HCT116 (cell line): ENCODE data around the gene SLC25A19.

ENCODE experiments used
- EZH2 ChIP-seq: fragments of 200-600 bp; sonication (generic); IDR thresholded peaks from 2 replicates; pipeline ENCODE4 v1.6.1; 2017; ENCODE audit warnings: antibody characterized with exemption, mixed run types
- POLR2A ChIP-seq: IDR thresholded peaks from 2 replicates; pipeline ENCODE4 v1.7.0; 2011; ENCODE audit warnings: borderline replicate concordance; ENCODE audit not compliant: insufficient read depth, insufficient read length; ENCODE audit errors: extremely low read depth
- POLR2AphosphoS5 ChIP-seq: IDR thresholded peaks from 2 replicates; pipeline ENCODE4 v1.6.1; 2011; ENCODE audit warnings: mild to moderate bottlenecking, low read depth, low read length, moderate library complexity
- SIN3A ChIP-seq: IDR thresholded peaks from 2 replicates; pipeline ENCODE4 v1.6.1; 2012; ENCODE audit warnings: low read depth
- ZNF274 ChIP-seq: fragments of 200-500 bp; sonication (Bioruptor generic); IDR thresholded peaks from 2 replicates; pipeline ENCODE4 v1.6.1; 2014; ENCODE audit warnings: mild to moderate bottlenecking, low read depth, low read length, inconsistent platforms
- TF ChIP-seq, protein P1 (sequence below), 3 experiments: fragments of 200-600 bp in 1 of 3; sonication (generic) in 1 of 3; IDR thresholded peaks in 2 of 3; conservative IDR thresholded peaks in 1 of 3; 2 replicates each; pipeline ENCODE4 v1.5.1; 2012 to 2017; ENCODE audit warnings: low read depth in 2 of 3, low read length in 2 of 3, antibody characterized with exemption in 1 of 3, borderline replicate concordance in 1 of 3, control low read depth in 1 of 3, mild to moderate bottlenecking in 1 of 3, mixed read lengths in 1 of 3, mixed run types in 1 of 3, moderate library complexity in 1 of 3; ENCODE audit not compliant: insufficient read depth in 1 of 3
- TF ChIP-seq, protein P2 (sequence below): IDR thresholded peaks from 2 replicates; pipeline ENCODE4 v1.6.1; 2012
- TF ChIP-seq, protein P3 (sequence below): IDR thresholded peaks from 2 replicates; pipeline ENCODE4 v1.6.1; 2012

DNA sequence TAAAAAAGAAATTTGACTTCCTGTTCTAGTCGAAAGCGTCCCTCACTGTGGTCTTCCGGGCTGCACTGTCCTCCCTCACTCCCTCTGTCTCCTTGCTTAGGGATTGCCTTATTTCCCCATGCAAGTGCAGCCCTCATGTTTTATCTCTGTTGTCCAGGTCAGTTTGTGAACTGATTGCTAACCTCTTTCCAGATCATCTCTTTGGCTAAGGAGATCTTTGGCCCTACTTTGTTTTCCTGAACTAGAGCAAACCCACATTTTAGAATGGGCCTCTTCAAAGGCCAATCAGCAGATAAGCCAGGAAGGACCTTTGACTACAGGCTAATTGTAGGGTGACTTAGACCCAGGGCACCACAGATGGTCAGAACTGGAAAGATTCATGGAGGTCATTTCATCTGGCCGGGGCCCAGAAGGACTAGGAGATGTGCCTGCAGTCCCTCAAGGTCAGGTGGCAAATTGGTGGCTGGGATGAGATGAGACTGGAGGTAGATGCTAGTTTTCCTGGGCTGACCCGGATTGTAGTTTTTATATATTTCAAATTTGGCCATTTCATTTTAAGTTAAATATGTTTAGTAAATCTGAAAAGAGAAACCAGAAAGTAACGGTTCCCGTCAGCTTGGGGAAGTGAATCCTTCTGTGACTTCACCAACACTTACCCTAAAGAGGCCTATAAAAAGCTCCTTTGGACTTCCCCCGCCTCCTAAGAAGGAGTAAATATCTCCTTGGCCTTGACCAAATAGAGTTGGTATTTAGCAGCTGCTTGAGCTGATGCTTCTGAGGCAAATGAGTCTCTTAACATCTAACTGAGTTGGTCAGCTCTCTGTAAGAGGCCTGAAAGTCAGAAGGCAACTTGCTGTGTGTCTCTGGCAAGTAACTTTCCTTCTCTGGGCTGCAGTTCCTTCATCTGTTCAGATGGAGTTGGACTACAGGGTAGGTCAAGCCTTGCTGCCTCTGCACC, 6.2 kb upstream of the SLC25A19 start:
- TF ChIP-seq, protein P1, sequence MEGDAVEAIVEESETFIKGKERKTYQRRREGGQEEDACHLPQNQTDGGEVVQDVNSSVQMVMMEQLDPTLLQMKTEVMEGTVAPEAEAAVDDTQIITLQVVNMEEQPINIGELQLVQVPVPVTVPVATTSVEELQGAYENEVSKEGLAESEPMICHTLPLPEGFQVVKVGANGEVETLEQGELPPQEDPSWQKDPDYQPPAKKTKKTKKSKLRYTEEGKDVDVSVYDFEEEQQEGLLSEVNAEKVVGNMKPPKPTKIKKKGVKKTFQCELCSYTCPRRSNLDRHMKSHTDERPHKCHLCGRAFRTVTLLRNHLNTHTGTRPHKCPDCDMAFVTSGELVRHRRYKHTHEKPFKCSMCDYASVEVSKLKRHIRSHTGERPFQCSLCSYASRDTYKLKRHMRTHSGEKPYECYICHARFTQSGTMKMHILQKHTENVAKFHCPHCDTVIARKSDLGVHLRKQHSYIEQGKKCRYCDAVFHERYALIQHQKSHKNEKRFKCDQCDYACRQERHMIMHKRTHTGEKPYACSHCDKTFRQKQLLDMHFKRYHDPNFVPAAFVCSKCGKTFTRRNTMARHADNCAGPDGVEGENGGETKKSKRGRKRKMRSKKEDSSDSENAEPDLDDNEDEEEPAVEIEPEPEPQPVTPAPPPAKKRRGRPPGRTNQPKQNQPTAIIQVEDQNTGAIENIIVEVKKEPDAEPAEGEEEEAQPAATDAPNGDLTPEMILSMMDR (IDR thresholded peaks at IDR 0.05 in 2 of 3, conservative IDR thresholded peaks at IDR 0.05 in 1 of 3; ENCODE audit: borderline replicate concordance in 1 of 3, insufficient read depth in 1 of 3, low read depth in 2 of 3, low read length in 2 of 3) = no peak
- no peak for TF ChIP-seq EZH2
- no peak for TF ChIP-seq POLR2A
- TF ChIP-seq ZNF274 = no peak
- TF ChIP-seq SIN3A = no peak
- TF ChIP-seq POLR2AphosphoS5 = no peak
- TF ChIP-seq, protein P2, sequence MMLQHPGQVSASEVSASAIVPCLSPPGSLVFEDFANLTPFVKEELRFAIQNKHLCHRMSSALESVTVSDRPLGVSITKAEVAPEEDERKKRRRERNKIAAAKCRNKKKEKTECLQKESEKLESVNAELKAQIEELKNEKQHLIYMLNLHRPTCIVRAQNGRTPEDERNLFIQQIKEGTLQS = no peak
- TF ChIP-seq, protein P3, sequence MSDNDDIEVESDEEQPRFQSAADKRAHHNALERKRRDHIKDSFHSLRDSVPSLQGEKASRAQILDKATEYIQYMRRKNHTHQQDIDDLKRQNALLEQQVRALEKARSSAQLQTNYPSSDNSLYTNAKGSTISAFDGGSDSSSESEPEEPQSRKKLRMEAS = no peak
